ENCODE data around the gene TMEM204.

Gene TMEM204

GRCh38 chr16:1571012-1571671, 37.7 kb downstream of the TMEM204 start:
- no peaks in the 10 kb centered on the region for H3K36me3 ChIP-seq (ENCODE audit: control insufficient read depth, insufficient read depth, low read length)
- no peak overlapping the region for H3K9ac ChIP-seq
- H3K4me2 ChIP-seq (ENCODE audit: low read length) = no peak overlapping the region
- no peaks in the 10 kb centered on the region for H3K4me1 ChIP-seq
- no peak overlapping the region for H3K4me3 ChIP-seq (ENCODE audit: low read depth, low read length)
- no peak overlapping the region for H3K27ac ChIP-seq
- H3K9me3 ChIP-seq (ENCODE audit: control insufficient read depth, low read length) = no peaks in the 10 kb centered on the region
- H2AFZ ChIP-seq = no peak overlapping the region
- H3K27me3 ChIP-seq (ENCODE audit: control insufficient read depth, insufficient read depth, low read length) = no peaks in the 10 kb centered on the region
- H3K79me2 ChIP-seq = no peaks in the 10 kb centered on the region
- TF ChIP-seq CTCF (IDR thresholded peaks at IDR 0.05) = no peak

- Histone ChIP-seq H3K4me3 (ENCODE audit: low read depth, low read length) (no peak overlapping the region), H3K36me3 (ENCODE audit: control insufficient read depth, insufficient read depth, low read length) (no peaks in the 10 kb centered on the region), H3K27me3 (ENCODE audit: control insufficient read depth, insufficient read depth, low read length) (no peaks in the 10 kb centered on the region), H3K4me2 (ENCODE audit: low read length) (no peak overlapping the region), H3K9ac (no peak overlapping the region), H3K27ac (no peak overlapping the region), H3K4me1 (no peaks in the 10 kb centered on the region), H2AFZ (no peak overlapping the region), H3K9me3 (ENCODE audit: control insufficient read depth, low read length) (no peaks in the 10 kb centered on the region), H3K79me2 (no peaks in the 10 kb centered on the region)
- TF ChIP-seq CTCF (IDR thresholded peaks at IDR 0.05) = no peak
These were observed 39.2 kb downstream of the TMEM204 start for GRCh38 chr16:1572673-1573072.

GRCh38 chr16:1573301-1573700, 39.8 kb downstream of the TMEM204 start:
- Histone ChIP-seq H3K79me2 (no peaks in the 10 kb centered on the region), H3K4me2 (ENCODE audit: low read length) (no peak overlapping the region), H3K9ac (no peak overlapping the region), H2AFZ (no peak overlapping the region), H3K4me3 (ENCODE audit: low read depth, low read length) (no peak overlapping the region), H3K4me1 (no peaks in the 10 kb centered on the region), H3K27ac (no peak overlapping the region), H3K27me3 (ENCODE audit: control insufficient read depth, insufficient read depth, low read length) (no peaks in the 10 kb centered on the region), H3K9me3 (ENCODE audit: control insufficient read depth, low read length) (no peaks in the 10 kb centered on the region), H3K36me3 (ENCODE audit: control insufficient read depth, insufficient read depth, low read length) (no peaks in the 10 kb centered on the region)
- TF ChIP-seq CTCF (IDR thresholded peaks at IDR 0.05) = no peak

GRCh38 chr16:1575578-1575977, 42.1 kb downstream of the TMEM204 start:
- no peak overlapping the region for H2AFZ ChIP-seq
- H3K9ac ChIP-seq = no peak overlapping the region
- no peak for TF ChIP-seq CTCF (IDR thresholded peaks at IDR 0.05)
- no peaks in the 10 kb centered on the region for H3K79me2 ChIP-seq
- no peak overlapping the region for H3K27ac ChIP-seq
- no peak overlapping the region for H3K4me2 ChIP-seq (ENCODE audit: low read length)
- H3K36me3 ChIP-seq (ENCODE audit: control insufficient read depth, insufficient read depth, low read length) = no peaks in the 10 kb centered on the region
- H3K4me3 ChIP-seq (ENCODE audit: low read depth, low read length) = no peak overlapping the region
- H3K27me3 ChIP-seq (ENCODE audit: control insufficient read depth, insufficient read depth, low read length) = no peaks in the 10 kb centered on the region
- H3K4me1 ChIP-seq = no peaks in the 10 kb centered on the region
- no peaks in the 10 kb centered on the region for H3K9me3 ChIP-seq (ENCODE audit: control insufficient read depth, low read length)

- no peak overlapping the region for H2AFZ ChIP-seq
- no peak overlapping the region for H3K27ac ChIP-seq
- no peak overlapping the region for H3K4me3 ChIP-seq (ENCODE audit: low read depth, low read length)
- H3K4me1 ChIP-seq = no peaks in the 10 kb centered on the region
- TF ChIP-seq CTCF (IDR thresholded peaks at IDR 0.05) = no peak
- H3K79me2 ChIP-seq = no peaks in the 10 kb centered on the region
- H3K36me3 ChIP-seq (ENCODE audit: control insufficient read depth, insufficient read depth, low read length) = no peaks in the 10 kb centered on the region
- no peak overlapping the region for H3K9ac ChIP-seq
- no peaks in the 10 kb centered on the region for H3K27me3 ChIP-seq (ENCODE audit: control insufficient read depth, insufficient read depth, low read length)
- no peak overlapping the region for H3K4me2 ChIP-seq (ENCODE audit: low read length)
- H3K9me3 ChIP-seq (ENCODE audit: control insufficient read depth, low read length) = no peaks in the 10 kb centered on the region
These were observed 45.7 kb downstream of the TMEM204 start for GRCh38 chr16:1579214-1579613.

Data from parathyroid adenoma (tissue), 2 donors.